UCSD-AML1 (cell line): Measurements from ENCODE around the gene MRPL55.

Experiments
- DNase-seq: peaks from one replicate; lab custom pipeline; 2025; ENCODE audit not compliant: unreplicated experiment; lab: John Stamatoyannopoulos, UW

MRPL55 gene

DNA sequence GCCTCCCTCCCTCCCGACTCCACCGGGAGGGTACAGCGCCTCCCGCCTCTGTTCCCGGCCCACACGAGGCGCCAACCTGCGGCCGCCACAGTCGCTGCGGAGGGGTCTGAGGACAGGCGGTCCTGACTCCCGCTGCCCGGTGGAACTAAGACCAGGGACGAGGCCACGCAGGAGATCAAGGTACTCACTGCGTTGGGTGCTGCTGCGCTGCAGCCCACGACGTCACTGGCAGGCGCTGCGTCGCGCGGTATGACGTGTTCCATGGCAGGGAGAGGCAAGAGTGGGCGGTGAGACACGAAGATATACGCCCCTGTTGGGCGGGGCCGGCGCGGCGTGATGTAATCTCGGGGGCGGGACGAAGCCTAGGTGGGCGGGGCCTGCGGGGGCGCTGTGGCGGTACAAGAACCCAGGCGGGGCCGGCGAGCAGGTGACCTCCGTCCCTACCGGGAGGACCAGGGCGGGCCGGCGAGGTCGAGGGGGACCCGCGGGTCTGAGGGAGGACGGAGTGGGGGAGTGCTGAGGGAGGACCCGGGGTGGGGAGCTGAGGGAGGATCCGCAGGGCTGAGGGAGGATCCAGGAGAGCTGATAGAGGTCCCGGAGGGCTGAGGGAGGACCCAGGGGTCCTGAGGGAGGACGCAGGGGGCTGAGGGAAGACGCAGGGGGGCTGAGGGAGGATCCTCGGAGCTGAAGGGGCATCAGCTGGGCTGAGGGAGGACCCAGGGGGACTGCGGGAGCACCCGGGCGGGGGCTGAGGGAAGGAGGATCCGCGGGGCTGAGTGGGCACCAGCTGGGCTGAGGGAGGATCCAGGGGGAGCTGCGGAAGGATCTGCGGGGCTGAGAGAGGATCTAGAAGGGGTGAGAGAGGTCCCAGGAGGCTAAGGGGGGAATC is at the start of gene MRPL55:
Gene MRPL55, minus strand, starts transcription at position 227 of the 889 bp plus-strand sequence. CDS start 1,039 bp downstream, outside the sequence.
- DNase-seq, result peak; percentile 97

DNA sequence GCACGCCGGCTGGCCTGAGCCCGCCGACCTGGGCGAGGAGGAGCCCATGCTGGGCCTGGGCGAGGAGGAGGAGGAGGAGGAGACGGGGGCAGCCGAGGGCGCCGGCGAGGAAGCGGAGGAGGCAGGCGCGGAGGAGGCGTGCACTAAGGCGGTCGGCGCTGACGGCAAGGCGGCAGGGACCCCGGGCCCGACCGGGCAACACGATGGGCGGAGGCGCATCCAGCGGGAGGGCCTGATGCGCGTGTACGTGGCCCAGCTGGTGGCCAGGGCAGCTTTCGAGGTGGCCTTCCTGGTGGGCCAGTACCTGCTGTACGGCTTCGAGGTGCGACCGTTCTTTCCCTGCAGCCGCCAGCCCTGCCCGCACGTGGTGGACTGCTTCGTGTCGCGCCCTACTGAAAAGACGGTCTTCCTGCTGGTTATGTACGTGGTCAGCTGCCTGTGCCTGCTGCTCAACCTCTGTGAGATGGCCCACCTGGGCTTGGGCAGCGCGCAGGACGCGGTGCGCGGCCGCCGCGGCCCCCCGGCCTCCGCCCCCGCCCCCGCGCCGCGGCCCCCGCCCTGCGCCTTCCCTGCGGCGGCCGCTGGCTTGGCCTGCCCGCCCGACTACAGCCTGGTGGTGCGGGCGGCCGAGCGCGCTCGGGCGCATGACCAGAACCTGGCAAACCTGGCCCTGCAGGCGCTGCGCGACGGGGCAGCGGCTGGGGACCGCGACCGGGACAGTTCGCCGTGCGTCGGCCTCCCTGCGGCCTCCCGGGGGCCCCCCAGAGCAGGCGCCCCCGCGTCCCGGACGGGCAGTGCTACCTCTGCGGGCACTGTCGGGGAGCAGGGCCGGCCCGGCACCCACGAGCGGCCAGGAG is 49.3 kb upstream of the MRPL55 start:
- DNase-seq, result no peak

DNA sequence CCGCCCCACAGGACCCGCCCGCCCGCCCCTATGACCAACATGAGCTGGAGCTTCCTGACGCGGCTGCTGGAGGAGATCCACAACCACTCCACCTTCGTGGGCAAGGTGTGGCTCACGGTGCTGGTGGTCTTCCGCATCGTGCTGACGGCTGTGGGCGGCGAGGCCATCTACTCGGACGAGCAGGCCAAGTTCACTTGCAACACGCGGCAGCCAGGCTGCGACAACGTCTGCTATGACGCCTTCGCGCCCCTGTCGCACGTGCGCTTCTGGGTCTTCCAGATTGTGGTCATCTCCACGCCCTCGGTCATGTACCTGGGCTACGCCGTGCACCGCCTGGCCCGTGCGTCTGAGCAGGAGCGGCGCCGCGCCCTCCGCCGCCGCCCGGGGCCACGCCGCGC is 48.6 kb upstream of the MRPL55 start:
- no peak for DNase-seq

DNA sequence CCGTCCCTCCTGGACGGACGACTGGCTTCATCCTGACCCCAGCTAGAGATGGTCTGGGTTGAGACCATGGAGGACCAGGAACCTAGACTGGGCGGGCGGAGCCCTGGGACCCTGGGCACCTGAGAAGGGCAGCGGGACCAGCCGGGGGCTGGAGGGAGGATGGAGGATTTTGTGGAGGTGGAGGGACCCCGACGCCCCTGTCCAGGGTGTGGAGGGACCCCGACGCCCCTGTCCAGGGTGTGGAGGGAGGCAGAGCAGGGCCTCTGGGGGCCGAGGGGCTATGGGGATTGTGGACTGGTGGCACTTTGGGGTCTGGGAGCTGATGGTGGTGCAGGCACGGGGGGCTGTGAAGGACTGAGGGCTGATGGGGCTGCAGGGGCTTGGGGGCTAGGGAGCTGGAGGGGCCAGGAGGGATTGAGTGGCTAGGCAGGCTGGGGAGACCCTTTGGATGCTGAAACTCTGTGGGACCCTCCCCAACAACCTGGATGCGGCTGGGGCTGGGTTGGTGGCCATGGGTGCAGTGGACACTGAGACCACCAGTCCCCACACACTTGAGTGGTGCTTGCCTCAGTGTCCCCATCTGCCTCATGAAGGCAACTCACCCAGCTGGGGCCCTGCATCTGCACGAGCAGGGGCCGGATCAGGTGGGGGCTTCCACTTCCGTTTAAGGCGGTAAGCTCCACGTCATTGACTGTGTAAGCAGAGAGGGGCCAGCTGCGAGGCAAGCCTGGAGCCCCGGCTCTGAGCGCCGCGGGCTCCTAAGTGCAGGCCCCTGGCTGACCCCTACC is 48.0 kb upstream of the MRPL55 start:
- no peak for DNase-seq

DNA sequence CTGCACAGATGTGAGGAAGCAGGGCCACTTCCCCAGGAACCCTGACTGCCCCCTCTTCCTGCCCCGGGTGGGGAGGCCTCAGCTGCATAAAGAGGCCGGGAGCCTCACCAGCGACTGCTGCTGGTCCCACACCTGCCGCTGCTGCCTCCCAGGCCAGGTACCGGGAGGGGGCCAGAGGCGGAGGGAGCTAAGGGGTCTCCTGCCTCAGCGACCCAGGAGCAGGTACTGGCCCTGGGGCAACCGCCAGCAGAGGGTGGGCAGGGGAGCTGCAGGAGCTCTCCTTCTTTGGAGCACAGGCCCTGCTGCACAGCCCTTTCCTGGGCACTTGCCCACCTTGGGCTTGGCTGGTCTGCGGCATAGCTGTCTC is 47.4 kb upstream of the MRPL55 start:
- no peak for DNase-seq

DNA sequence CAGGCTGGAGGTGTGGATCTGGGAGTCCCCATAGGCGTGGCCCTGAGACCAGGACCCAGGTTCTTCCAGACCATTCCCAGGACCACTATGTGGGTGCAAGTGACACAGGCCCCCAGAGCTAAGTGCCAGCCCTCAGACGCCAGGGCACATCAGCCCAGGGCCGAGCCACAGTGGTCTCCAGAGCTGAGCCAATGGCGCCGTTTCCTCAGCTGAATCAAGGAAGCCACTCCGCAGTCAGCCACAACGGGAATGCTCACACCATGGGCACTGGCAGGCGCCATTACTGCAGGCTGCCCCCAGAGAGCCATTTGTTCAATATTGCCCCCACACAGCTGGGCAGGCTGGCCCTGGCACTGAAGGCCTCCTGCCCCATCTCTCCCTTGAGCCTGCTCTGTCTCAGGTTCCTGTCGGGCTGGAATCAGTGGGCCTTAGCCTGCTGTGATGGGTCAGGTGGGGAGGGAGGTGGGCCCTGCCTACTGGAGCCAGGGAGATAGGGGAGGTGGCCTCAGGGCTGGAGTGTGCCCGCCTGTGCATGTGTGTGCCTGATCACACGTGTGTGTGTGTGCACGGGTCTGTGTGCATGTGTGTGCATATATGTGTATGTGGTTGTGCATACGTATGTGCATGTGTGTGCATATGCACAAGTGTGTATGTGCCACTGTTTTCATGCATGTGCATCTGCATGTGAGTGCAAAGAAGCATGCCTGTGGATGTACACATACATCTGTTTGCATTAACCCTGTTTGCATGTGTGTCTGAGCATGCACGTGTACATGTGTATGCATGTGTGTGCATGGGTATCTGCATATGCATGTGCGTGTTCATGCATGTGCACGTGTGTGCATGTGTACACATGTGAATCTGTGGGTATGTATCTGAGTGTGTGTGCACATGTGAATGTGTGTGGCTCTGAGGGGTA is 46.8 kb upstream of the MRPL55 start:
- DNase-seq, result no peak

DNA sequence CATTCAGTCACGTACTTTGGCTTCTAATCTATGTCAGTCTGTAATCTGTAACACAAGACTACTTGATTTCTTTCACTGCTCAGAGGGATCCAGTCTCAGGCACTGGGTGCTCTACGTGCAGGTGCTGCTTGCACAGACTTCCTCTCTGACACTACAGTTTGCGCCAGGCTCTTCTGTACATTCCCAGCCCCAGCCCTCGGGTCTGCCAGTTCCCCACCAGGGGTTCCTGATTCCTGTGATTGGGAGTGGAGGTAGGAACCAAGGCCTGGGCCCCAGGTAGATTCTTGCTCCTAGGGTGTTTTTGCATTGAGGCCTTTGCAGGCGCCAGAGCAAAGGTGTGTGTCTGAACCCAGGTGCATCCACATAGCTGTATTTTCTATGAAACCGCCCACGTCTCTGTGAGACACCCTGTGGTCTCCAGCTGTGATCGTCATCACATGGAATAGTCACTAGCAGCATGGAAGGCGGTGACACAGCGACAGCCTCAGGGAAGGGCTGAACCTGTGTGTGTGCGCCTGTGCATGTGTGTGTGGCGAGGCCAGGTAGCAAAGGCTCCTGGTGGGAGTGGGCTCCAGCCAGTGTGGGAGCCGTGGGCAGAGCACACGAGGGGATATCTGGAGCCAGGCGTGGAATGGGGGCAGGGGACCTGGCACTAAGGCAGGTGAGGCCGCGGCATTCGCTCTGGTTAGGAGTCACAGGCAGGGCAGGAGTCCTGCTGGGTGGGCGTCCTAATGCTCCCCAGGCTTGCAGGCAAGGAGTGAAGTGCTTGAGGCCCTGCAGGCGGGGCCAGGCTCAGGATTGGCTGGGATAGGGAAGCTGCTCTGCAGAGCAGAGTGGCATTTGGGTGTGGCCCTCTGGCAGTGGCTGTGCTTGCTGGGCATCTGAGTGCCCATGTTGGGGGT is 45.8 kb upstream of the MRPL55 start:
- no peak for DNase-seq

DNA sequence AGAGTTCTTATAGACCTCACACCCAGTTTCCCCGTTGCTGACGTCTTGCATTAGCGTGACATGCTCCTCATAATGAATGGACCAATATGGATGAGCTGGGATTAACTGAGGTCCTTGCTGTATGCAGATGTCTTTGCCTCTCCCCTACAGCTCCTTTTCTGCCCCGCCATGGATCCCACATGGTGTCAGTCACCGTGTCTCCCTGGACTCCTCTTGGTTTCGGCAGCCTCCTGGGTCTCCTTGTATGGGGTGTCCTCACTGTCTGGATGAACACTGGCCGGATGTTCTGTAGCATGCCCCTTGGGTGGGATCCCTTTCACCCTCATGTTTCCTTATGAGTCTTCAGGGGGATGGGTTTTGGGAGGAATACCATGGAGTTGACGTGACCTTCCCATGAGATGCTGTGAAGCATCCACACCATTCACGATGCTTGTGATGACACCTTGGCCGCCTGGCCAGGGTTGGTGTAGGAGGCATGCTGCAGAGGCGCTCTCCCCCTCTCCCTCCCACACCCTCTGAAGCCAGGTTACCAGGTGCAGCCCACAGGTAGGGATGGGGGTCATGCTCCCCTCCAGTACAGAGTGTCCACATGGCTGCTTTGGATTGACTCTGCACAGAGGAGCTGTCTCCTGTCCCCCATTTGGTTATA is 45.0 kb upstream of the MRPL55 start:
- DNase-seq, result no peak

DNA sequence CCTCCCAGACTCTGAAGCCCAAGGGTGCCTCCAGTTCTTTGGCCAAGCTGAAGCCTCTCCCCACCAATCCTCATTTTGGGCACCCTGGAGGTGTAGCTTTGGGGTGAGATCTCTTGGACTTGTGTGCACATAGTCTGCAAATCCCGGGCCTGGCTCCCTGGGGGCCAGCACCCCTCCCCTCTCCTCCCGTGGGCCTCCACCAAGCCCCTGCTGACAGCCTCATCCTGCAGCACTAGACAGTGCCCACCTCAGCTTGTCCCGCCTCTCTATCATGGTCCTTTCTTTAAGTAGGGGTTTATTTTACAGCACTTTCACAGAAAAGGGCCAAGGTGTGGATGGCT is 43.8 kb upstream of the MRPL55 start:
- DNase-seq, result no peak

DNA sequence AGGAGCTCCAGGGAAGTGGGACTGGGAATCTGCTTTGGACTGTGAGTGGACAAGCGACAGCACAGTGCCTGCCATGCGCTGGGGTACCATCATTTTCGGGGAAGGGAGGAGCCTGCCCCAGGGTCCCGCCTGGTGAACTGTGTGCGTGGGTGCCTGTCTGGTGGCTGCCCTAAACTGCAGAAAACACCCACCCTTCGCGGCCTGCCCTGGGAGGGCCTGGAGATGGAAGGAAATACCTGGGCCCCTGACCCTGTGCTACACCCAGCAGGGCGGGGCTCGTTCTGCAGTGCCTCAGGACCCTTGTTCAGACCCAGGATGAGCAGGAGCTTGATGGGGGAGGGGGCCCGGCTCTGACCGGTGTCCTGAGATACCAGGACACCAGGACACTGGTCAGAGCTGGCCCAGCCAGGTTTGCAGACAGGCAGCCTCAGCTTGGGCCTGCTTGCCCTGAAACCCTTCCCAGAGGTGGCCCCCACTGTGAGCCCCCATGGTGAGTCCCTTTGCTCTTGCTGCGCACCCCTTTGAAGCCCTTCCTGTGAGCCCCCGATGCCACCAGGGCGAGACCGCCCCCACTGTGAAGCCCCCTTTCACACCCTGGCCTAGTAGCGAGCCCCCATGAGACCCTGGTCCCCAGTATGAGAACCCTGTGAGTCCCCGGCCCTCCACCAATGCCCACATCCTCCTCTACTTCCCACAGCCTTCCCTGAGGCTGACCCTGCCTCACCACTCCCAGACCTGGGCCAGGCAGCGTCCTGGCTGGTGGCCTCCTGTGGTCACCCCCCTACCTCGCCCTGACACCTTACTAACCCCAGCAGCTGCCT is 43.2 kb upstream of the MRPL55 start:
- DNase-seq, result no peak

DNA sequence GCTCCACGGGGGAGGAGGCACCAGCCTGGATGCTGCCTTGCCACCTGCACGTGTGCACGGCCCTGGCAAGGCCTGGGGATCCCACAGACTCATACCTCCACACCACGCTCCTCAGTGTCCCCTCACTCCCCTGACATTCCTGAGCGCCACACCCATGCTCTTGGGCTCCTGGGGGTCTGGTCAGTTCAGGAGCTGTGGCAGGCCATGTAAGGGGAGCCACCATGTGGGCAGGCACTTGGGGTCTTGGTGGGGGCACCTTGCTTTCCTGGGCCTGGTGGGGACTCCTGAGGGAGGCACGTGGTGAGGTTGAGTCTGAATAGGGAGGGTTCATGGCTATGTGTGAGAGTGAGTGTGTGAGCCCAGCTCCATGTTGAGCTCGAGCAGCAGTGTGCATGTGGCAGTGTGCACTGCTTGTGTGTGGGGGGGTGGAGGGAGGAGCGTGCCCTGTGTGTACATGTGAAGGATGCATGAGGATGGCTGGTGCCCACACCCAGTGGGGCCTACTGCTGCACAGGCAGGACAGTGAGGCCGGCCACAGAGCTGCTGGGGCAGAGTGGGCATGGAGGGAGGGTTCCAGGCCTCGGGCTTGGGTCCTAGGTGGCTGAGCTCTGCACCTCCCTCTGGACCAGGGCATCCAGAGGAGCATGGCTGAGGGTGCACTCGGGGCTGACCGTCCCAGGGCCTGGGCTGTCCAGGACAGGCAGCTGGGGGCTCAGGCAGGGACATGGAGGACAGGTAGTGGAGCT is 42.3 kb upstream of the MRPL55 start:
- no peak for DNase-seq

DNA sequence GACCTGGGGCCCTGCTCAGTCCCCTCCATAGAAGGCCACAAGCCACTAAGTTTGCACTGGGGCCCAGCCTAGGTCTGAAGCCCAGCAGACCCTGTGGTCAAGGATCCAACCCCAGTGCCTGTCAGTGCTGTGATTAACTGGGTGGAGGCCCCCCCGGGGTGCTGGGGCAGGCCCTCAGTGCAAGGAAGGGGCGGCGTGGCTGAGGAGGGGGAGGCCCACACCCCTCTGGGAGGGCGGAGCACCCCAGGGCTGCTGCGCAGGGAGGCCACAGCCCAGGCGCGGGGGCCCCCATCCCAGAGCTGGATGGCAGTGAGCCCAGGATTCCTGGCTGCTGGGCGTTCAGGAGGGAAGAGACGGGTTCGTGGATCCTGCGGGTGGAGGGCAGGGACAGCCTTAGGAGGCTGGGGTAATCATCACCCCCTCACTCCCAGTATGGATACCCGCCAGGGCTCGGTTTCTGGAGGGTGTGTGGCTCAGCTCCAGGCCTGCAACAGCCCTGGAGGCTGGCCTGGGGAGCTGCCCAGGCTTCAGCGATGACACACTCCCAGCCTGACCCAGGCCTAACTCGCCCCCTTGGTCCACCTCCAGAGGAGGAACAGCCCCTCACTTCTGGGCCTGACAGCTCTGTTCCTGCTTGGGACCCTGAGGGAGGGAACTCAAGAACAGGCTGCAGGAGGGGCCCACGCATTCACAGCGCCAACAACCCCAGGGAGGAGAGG is 41.5 kb upstream of the MRPL55 start:
- no peak for DNase-seq

DNA sequence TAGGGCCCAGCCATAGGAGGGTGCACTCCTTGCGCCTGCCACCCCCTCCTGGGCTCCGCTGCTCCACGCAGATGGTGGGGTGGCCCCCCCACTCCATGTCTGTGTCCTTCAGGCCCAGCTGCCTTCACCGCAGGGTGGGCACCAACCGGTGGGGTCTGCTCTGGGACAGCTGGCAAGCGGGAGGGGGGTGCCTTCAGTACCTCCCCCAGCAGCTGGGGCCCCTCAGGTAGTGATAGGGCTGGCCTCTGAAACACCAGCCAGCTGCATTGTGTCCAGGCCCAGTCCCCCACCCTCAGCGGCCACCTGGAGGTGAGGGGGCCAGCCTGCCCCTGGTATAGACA is 41.0 kb upstream of the MRPL55 start:
- no peak for DNase-seq

DNA sequence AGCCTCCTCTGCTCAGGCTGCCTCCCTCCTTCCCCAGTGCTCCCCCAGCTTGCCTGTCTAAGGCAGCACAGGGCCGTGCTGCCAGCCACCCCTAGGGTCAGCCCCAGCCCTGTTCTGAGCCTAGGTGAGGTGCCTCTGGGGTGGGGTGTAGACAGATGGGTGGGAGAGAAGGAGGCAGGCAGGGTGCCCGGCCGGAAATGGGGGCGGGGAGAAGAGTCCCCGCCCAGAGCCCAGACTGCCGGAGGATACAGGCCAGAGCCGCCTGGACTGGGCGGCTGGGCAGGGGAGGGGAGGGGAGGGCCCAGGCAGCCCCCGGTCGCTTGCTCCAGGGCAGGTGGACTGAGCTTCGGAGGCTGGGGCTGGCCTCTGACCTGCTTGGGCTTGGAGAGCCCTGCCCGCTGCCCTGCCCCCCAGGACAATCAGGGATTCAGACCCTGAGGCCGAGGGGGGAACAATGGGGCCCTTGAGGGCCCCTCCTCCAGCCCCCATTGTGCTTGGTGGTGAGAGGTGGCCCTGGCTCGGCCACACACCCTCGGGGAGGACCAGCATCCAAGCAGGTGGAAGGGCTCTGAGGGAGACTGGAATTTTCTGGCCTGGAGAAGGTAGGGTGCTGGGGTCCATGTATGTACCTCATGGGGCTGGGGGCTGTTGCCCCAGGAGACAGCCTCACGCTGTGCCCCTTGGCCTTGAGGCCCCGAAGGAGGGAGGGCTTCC is 40.5 kb upstream of the MRPL55 start, which contains the start of gene GJC2:
Gene GJC2, plus strand, starts transcription at position 525 of the 714 bp plus-strand sequence. CDS start 7,829 bp downstream, outside the sequence.
- no peak for DNase-seq

DNA sequence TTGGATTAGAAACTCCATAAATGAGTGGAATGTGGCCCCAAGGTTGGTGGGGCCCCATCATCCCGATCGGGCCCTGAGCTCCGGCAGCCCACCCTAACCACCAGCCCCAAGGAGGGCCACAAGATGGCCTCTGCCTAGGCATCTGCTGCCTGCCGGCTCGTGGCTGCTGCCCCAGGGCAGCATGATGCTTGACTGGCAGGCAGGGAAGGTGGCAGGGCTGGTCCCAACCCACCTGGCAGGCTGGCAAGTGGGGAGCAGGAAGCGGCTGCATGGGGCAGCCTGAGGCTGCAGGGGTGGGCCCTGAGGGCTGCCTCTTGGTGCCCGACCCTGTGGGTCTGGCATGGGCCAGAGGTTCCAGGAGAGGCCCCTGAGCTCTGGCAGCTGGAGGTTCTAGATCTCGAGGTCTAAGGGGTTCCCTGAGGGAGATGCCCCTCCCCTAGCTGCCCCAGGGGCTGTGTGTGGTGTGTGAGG is 39.9 kb upstream of the MRPL55 start:
- no peak for DNase-seq
